Measurements from ENCODE around the gene LRRC45.

DNA sequence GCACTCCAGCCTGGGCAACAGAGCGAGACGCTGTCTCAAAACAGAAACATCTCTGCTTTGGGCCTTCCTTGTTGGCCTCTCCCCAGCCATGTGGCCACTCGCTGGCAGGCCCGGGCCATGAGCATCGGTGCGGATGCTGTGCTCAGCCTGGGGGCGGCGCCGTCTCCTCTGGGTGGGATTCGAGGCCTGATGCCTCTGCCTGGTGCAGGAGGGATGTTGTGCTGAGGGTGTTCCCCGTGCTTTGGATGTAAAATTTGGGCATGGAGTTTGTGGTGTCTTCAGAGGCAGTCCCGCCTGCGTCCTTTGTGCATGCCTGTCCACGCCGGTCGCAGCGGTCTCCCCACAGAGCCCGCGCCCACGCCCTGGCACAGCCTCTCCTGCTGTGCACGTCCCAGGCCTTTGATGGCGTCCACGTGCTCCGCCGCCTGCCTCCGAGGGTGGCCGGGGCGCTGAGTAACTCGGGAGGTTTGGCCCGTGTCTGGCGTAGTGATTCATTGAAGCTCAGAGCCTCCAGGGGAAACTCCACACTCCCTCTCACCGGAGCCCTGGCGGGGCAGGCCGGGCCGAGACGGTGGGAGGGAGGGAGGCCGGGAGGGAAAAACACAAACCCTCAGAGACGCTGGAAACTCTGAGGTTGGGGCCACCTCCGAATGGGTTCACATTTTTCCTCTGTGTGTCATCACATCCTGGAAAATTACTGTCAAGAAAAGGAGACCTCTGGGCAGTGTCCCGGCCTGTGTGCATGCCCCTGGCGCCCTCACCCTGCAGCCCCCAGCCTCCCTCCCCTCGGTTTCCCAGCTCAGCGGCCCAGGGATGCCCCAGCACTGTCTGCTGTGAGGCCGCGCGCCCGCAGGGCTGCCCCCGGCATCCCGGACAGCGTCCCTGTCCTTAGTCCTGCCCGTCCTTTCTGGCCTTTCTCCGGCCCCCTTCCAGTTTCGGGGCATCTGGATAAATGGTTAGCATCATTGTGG is 19.4 kb upstream of the LRRC45 start:
- no peak for TF ChIP-seq CTCF (conservative IDR thresholded peaks at IDR 0.05; ENCODE audit: low read depth, low read length)
- no peak for TF ChIP-seq EZH2 (IDR thresholded peaks at IDR 0.05; ENCODE audit: borderline replicate concordance, low read depth, low read length, poor library complexity, severe bottlenecking)
